GM19193 (cell line): ENCODE data around the gene UNC80.

Source experiments
- POLR2A ChIP-seq: IDR thresholded peaks from 4 replicates; pipeline ENCODE4 v1.6.1; 2011; ENCODE audit not compliant: insufficient read depth, insufficient read length; ENCODE audit errors: extremely low read depth

The UNC80 gene

DNA sequence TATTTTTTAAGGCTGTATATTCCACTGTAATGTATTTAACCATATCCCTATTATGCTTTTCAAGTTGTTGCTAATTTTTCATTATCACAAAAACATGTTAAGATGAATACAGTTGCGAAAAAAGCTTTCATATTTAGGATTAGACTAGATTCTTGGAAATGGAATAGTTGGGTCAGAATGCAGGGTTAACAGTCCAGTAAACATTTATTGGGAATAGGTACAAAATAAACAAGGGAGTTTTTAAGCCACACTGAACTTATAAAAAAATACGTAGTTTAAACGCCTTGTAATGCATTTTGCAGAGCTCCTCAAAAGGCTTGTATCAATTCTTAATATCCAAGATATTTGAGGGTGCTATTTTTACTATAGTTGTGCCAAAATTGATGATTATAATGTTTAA lies 266.4 kb downstream of the UNC80 start:
- no peak for TF ChIP-seq POLR2A

DNA sequence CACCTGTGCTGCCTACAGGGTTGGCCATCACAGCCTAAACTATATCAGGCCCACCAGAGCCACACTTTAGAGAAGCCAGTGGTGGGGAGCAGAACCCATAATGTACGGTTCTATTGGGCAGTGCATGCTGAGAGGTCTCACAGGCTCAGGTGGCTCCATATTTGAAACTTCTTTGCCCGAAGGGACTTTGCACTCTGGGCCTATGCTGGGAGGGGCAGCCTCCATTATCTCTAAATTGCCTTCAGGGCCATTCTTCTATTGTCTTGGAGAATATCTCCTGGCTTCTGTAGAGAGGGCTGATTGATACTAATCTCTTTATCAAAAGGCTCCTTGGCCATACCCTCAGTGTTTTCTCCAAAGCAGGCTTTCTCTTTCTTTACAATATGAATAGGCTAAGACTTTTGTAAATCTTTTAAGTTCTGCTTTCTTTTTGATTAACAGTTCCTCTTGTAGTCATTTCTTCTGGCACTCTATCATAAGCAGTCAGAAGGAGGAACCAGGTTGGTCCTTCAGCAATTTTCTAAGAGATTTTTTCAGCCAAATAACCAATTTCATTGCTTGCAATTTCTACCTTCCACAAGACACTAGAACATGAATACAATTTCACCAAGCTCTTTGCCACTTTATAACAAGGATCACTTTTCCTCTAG lies 275.3 kb downstream of the UNC80 start:
- no peak for TF ChIP-seq POLR2A
